HG02678 (cell line): ENCODE measurements around the gene SLC47A2.
"Not testable (repeated sequence)": the region's sequence is repeated elsewhere in the genome, so short reads cannot be mapped to it uniquely, and the experiment has no call there.

Source experiments
- ATAC-seq: cut with Tn5 transposase; IDR thresholded peaks from one replicate; pipeline ENCODE4 v1.9.1; 2021; ENCODE audit warnings: mild to moderate bottlenecking, moderate library complexity; ENCODE audit not compliant: unreplicated experiment

SLC47A2 gene

GRCh38 chr17:19672009-19672750 is 44.2 kb downstream of the SLC47A2 start:
- ATAC-seq, result no peak

- ATAC-seq, result no peak
These were observed 45.0 kb downstream of the SLC47A2 start for GRCh38 chr17:19671433-19671832.

- ATAC-seq, result no peak
These were observed 45.5 kb downstream of the SLC47A2 start for GRCh38 chr17:19670908-19671307.

- not testable (repeated sequence) for ATAC-seq
These were observed 46.7 kb downstream of the SLC47A2 start for GRCh38 chr17:19669680-19670079.

GRCh38 chr17:19664821-19665181 is 51.6 kb downstream of the SLC47A2 start:
- ATAC-seq, result no peak

- no peak for ATAC-seq
These were observed 52.1 kb downstream of the SLC47A2 start for GRCh38 chr17:19664136-19664820.

GRCh38 chr17:19663097-19663496 is 53.3 kb downstream of the SLC47A2 start:
- ATAC-seq, result no peak

- no peak for ATAC-seq
These were observed 55.3 kb downstream of the SLC47A2 start for GRCh38 chr17:19661121-19661520.

- ATAC-seq, result no peak
These were observed 56.0 kb downstream of the SLC47A2 start for GRCh38 chr17:19660219-19660870.

GRCh38 chr17:19659366-19660177 is 56.8 kb downstream of the SLC47A2 start:
- no peak for ATAC-seq

- no peak for ATAC-seq
These were observed 59.4 kb downstream of the SLC47A2 start for GRCh38 chr17:19656851-19657581.

- ATAC-seq, result no peak
These were observed 60.0 kb downstream of the SLC47A2 start for GRCh38 chr17:19656336-19656735.

- ATAC-seq, result no peak
These were observed 61.5 kb downstream of the SLC47A2 start for GRCh38 chr17:19654896-19655295.

GRCh38 chr17:19654342-19654886 is 62.0 kb downstream of the SLC47A2 start:
- ATAC-seq, result no peak

- no peak for ATAC-seq
These were observed 63.8 kb downstream of the SLC47A2 start for GRCh38 chr17:19652595-19652994.

GRCh38 chr17:19651451-19652238 is 64.7 kb downstream of the SLC47A2 start:
- ATAC-seq, result no peak

GRCh38 chr17:19650826-19651225 is 65.6 kb downstream of the SLC47A2 start:
- no peak for ATAC-seq

GRCh38 chr17:19649274-19649541 is 67.2 kb downstream of the SLC47A2 start:
- ATAC-seq, result no peak

- ATAC-seq, result peak; percentile 93
These were observed 67.7 kb downstream of the SLC47A2 start, which contains the start of gene ALDH3A2 for GRCh38 chr17:19648475-19649273. TSS of gene ALDH3A2 (plus strand) at chr17:19648751. CDS start at chr17:19648972, 221 bp downstream.
